ENCODE measurements around the gene RBMS2.
A peak's percentile ranks its signal among the peaks of the same experiment; 100 is the strongest.
"Not testable (repeated sequence)": the region's sequence is repeated elsewhere in the genome, so short reads cannot be mapped to it uniquely, and the experiment has no call there.

Gene RBMS2

DNA sequence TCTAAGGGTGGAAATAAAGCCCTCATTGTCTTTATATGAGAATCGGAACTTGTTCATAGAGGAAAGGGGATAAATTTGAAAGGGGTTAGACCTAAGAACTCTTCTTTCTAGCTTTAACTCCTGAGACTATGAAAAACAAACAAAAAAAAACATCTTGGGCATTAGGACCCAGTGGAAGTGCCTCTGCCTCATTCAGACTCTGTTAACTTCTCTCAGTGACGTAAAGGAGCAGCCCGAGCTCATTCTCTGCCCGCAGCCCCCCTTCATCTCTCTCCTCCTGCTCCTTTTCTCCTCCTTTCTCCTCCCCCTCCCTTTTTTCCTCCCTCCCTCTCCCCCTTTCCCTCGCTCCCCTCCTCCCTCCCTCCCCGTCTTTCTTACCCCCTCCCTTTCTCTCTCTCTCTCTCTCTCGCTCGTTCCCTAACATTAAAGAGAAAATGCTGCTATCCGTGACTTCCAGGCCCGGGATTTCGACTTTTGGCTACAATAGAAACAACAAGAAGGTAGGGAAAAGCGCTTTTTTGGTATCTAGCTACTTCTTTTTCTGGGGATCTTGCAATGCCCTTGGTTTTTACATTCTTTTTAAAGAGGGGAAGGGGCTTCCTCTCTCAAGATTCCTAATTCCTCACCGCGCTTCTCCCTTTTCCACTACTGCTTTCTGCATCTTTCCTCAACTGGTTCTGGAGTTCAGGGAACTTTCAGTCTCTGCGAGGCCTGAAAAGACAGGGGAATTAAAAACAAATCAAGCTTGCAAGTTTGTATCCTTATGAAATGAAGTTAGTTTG is at the start of gene RBMS2:
TSS of gene RBMS2 (plus strand) at position 231 of the 782 bp plus-strand sequence. CDS start at position 435, 204 bp downstream.
- DNase-seq (ENCODE audit: low spot score) = peak; percentile 90

- no peak for DNase-seq (ENCODE audit: low spot score)
Observed at GRCh38 chr12:56474389-56474788, 47.2 kb upstream of the RBMS2 start.

GRCh38 chr12:56476143-56476542 is 45.5 kb upstream of the RBMS2 start:
- no peak for DNase-seq (ENCODE audit: low spot score)

GRCh38 chr12:56476972-56477432 is 44.6 kb upstream of the RBMS2 start:
- DNase-seq (ENCODE audit: low spot score) = no peak

DNA sequence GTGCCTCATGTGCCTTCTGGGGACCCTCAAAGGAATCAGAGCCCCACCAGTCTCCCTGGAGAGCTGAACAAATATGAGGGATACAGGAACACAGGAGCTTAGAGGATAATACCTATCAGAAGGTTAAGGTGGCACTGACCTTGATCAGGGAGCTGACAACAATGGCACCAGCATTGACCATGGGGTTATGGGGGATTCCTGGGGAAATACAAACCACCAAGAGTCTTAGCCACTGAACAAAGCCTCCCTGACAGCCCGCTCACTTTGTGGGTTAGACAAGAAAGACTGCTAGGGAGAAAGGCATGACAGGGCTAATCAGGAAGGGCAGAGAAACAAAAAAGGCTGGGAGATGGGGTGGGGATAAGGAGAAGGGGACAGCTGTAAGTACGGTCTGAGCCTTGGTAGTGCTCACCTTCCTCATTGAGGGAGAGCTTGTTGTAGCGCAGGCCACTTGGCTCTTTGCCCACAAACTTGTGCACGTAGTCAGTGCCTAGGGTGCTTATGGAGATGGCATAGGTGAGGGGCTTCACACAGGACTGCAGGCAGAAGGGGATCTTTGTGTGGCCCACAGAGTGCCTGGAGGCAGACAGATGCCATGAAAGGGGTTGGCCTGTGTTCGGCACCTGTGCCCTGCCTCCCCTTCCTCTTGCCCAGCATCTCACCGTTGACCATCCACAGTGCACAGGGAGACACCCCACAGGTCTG is 43.9 kb upstream of the RBMS2 start:
- no peak for DNase-seq (ENCODE audit: low spot score)

GRCh38 chr12:56479625-56480024 is 42.0 kb upstream of the RBMS2 start:
- no peak for DNase-seq (ENCODE audit: low spot score)

- DNase-seq (ENCODE audit: low spot score) = no peak
Observed at GRCh38 chr12:56484566-56484965, 37.1 kb upstream of the RBMS2 start.

DNA sequence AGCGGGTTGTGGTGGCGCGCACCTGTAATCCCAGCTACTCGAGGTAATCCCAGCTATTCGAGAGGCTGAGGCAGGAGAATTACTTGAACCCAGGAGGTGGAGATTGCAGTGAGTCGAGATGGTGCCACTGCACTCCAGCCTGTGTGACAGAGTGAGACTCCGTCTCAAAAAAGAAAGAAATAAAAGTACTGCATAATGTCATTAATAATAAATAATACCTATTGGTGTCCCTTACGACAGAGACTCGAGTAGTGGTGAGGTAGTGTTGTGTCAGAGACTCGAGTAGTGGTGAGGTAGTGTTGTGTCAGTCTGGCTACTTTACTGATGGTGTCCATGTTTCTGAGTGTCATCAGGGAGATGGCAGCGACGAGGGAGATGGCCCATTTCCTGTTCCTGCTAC is 34.9 kb upstream of the RBMS2 start:
- DNase-seq (ENCODE audit: low spot score) = no peak

DNA sequence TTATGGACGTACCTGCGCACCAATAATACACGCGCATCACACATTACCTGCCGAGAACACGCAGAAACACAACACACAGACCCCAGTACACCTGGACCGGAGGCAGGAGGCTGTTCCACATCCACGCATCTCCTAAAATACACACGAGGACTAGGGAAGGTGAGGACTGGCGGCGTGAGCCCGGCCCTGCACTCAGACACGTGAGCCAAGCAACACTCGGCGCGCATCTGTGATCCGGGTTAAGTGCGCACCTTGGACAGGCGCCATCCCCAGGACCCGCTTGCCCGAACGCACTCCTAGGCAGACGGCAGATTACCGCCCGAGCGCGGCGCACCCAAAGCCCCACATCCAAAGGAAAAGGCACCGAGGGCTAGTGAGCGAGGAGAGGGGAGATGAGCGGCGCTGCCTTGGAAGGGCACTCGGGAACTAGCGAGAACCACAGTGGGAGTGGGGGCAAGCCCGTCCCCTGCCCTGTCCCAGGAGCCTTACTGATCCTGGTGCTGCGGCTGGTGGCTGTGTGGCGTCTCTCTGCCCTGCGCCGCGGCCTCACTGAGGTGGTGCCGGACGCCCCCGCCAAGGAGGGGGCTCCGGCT is 34.1 kb upstream of the RBMS2 start:
- DNase-seq (ENCODE audit: low spot score) = peak; percentile 46

- peak; percentile 91 for DNase-seq (ENCODE audit: low spot score)
Observed at GRCh38 chr12:56488041-56488955, 33.3 kb upstream of the RBMS2 start, which contains the start of gene GLS2. TSS of gene GLS2 (minus strand) at chr12:56488161. CDS start at chr12:56488118, 43 bp downstream.

DNA sequence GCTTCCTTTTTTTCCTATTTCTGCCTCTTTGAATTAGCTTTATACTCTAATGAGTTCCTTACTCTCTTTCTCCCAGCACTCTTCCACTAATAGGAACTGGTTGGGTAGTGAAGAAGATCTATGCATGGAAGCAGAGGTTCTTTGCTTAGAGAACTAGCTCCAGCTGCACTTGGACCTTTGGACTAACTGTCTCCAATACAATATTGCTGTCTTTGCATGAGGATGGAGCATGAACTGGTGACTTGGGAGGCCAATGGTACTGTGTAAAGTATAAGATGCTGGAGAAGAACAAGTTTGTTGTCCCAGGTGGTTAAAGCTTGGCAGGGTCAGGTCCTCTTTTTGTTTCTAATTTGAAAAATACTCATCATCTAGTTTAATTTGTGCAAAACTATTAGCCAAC is 31.3 kb upstream of the RBMS2 start:
- DNase-seq (ENCODE audit: low spot score) = no peak

DNA sequence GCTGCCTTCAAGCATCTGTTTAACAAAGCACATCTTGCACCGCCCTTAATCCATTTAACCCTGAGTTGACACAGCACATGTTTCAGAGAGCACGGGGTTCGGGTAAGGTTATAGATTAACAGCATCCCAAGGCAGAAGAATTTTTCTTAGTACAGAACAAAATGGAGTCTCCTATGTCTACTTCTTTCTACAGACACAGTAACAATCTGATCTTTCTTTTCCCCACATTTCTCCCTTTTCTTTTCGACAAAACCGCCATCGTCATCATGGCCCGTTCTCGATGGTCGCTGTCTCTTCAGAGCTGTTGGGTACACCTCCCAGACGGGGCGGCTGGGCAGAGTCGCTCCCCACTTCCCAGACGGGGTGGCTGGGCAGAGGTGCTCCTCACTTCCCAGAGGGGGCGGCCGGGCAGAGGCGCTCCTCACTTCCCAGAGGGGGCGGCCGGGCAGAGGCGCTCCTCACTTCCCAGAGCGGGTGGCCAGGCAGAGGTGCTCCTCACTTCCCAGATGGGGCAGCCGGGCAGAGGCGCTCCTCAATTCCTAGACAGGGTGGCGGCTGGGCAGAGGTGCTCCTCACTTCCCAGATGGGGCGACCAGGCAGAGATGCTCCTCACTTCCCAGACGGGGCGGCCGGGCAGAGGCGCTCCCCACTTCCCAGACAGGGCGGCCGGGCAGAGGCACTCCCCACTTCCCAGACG is 28.1 kb upstream of the RBMS2 start:
- not testable (repeated sequence) for DNase-seq (ENCODE audit: low spot score)

- DNase-seq (ENCODE audit: low spot score) = not testable (repeated sequence)
Observed at GRCh38 chr12:56494106-56494415, 27.6 kb upstream of the RBMS2 start.

DNA sequence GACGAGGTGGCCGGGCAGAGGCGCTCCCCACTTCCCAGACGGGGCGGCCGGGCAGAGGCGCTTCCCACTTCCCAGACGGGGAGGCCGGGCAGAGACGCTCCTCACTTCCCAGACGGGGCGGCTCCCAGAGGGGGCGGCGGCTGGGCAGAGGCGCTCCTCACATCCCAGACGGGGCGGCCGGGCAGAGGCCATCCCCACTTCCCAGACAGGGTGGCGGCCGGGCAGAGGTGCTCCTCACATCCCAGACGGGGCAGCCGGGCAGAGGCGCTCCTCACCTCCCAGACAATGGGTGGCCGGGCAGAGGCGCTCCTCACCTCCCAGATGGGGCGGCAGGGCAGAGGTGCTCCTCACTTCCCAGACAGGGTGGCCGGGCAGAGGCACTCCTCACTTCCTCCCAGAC is 27.1 kb upstream of the RBMS2 start:
- not testable (repeated sequence) for DNase-seq (ENCODE audit: low spot score)

- peak; percentile 54 for DNase-seq (ENCODE audit: low spot score)
Observed at GRCh38 chr12:56496704-56497103, 24.9 kb upstream of the RBMS2 start.

DNA sequence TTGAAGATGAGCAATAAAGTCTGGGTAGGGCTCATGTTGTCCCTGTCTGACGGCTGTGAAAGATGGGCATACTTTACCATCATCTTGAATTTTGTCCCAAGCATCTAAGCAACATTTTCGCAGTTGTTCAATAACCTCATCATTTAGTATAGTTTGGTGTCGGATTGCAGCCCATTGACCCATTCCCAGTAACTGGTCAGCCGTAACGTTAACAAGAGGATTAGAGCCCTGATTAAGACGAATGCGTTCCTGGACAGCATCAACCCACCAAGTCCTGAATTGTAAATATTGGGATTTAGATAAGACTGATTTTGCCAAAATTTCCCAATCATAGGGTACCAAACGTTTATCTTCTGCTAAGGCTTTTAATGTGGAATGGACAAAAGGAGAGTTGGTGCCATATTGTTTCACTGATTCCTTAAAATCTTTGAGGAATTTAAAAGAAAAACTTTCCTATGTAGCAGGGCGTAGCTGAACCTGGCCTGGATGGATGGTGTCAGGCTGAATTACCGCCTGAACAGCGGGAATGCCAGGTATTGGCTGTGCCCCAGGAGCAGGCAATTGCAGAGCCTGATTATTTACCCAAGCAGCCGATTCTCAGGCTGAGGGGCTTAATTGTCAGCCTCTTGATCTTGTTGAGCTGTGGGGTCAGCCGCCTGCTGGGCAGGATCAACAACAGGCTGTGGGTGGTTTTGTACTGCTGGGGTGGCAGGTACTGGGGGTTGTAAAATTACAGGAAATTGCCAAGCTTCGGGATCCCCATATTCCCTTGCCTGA is 23.3 kb upstream of the RBMS2 start:
- DNase-seq (ENCODE audit: low spot score) = not testable (repeated sequence)

GRCh38 chr12:56499452-56499851 is 22.2 kb upstream of the RBMS2 start:
- not testable (repeated sequence) for DNase-seq (ENCODE audit: low spot score)

GRCh38 chr12:56499879-56500278 is 21.7 kb upstream of the RBMS2 start:
- not testable (repeated sequence) for DNase-seq (ENCODE audit: low spot score)

GRCh38 chr12:56510786-56511185 is 10.8 kb upstream of the RBMS2 start:
- no peak for DNase-seq (ENCODE audit: low spot score)

- not testable (repeated sequence) for DNase-seq (ENCODE audit: low spot score)
Observed at GRCh38 chr12:56514014-56514318, 7.7 kb upstream of the RBMS2 start.

DNA sequence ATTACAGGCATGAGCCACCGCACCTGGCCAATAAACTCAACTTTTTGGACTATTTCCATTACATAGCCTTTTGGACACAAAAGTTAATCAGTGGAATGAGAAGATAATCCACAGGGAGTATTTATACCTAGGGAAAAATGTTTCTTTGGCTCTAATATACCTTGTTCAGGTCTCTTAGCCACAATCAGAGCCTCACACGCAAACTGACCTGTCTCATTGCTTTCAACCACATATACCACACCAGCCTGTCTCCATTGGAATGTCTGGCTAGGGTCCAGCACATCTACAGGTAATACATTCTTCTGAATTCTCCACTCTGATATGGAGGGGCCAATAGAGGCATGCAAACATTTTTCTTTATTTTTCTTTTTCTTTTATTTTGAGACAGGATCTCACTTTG is 3.8 kb upstream of the RBMS2 start:
- no peak for DNase-seq (ENCODE audit: low spot score)
